ENCODE measurements around the gene RSU1.

RSU1 gene

GRCh38 chr10:16752099-16752498, 65.1 kb downstream of the RSU1 start:
- H3K36me3 Mint-ChIP-seq, result peaks cover 34% of the 10 kb centered on the region
- peaks cover 6% of the 10 kb centered on the region for H3K4me1 Mint-ChIP-seq (ENCODE audit: low read depth)
- no peak overlapping the region for H3K27ac Mint-ChIP-seq
- H3K9me3 Mint-ChIP-seq (ENCODE audit: low read depth), result no peaks in the 10 kb centered on the region
- H3K27me3 Mint-ChIP-seq, result no peaks in the 10 kb centered on the region
- no peak overlapping the region for H3K4me3 Mint-ChIP-seq

DNA sequence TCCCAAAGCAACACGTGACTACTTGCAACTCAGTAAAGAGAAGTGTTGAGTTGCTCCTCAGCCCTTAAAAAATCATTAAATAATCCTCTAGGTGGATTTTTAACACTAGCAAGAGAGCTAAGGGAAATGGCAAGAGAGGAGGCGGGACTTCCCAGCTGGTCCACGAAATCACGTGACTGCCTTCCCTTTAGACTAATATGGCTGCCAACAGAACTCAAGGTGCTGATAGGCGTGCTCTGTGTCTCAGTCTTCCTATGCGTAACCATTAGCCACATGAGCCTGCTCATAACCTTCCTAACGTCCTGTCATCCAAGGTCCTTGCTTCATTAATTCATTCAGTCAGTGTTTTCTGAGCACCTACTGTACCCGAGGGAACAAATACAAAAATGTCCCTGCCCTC, 66.0 kb downstream of the RSU1 start:
- H3K9me3 Mint-ChIP-seq (ENCODE audit: low read depth), result no peaks in the 10 kb centered on the region
- no peak overlapping the region for H3K27ac Mint-ChIP-seq
- H3K4me3 Mint-ChIP-seq, result no peak overlapping the region
- H3K36me3 Mint-ChIP-seq, result peaks cover 30% of the 10 kb centered on the region
- H3K4me1 Mint-ChIP-seq (ENCODE audit: low read depth), result no peaks in the 10 kb centered on the region
- no peaks in the 10 kb centered on the region for H3K27me3 Mint-ChIP-seq

GRCh38 chr10:16750461-16750860, 66.8 kb downstream of the RSU1 start:
- Mint-ChIP-seq H3K27ac (no peak overlapping the region), H3K4me3 (no peak overlapping the region), H3K9me3 (ENCODE audit: low read depth) (no peaks in the 10 kb centered on the region), H3K4me1 (ENCODE audit: low read depth) (no peaks in the 10 kb centered on the region), H3K27me3 (no peaks in the 10 kb centered on the region), H3K36me3 (peaks cover 33% of the 10 kb centered on the region)

DNA sequence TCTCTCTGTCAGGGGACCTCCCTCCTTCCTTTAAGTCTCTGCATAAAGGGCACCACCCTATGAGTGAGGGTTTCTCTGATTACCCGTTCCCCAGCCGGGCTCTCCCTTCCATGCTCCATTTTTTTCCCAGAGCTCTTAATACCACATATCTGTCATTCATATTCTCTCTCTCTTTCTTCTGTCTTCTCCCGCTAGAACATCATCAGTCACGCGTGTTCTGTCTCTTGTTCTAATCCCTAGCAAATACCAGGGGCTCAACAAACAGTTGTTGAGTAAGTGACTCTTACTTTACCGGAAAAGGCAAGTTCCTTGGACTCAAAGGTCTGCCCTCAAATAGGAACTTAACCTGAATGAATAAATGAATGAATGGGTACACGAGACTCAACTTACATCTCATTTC, 68.5 kb downstream of the RSU1 start:
- no peaks in the 10 kb centered on the region for H3K27me3 Mint-ChIP-seq
- H3K27ac Mint-ChIP-seq, result no peak overlapping the region
- H3K36me3 Mint-ChIP-seq, result peaks cover 33% of the 10 kb centered on the region
- H3K9me3 Mint-ChIP-seq (ENCODE audit: low read depth), result no peaks in the 10 kb centered on the region
- no peak overlapping the region for H3K4me3 Mint-ChIP-seq
- H3K4me1 Mint-ChIP-seq (ENCODE audit: low read depth), result no peaks in the 10 kb centered on the region

DNA sequence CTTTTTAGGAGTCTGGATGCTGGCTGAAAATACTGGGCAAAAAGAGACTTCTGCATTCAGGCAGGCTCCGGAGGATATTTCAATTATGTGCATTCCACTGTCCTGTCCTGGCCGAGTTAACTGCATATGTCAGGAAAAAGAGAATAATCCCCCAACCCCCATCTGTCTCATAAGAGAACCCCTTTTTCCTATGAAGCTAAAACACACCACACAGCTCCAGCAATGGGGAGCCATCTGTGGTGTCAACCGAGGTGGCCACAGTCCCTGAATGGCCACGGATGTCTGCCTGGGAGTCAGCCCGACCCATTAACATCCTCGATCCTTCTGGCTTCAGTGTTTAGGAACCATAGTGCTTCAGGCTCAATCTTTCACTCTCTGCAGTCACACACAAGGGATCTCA, 70.4 kb downstream of the RSU1 start:
- Mint-ChIP-seq H3K9me3 (ENCODE audit: low read depth) (no peaks in the 10 kb centered on the region), H3K4me3 (no peak overlapping the region), H3K27me3 (no peaks in the 10 kb centered on the region), H3K4me1 (ENCODE audit: low read depth) (no peaks in the 10 kb centered on the region), H3K36me3 (peaks cover 27% of the 10 kb centered on the region), H3K27ac (no peak overlapping the region)

GRCh38 chr10:16745061-16745460, 72.2 kb downstream of the RSU1 start:
- Mint-ChIP-seq H3K27ac (no peak overlapping the region), H3K4me1 (ENCODE audit: low read depth) (no peaks in the 10 kb centered on the region), H3K27me3 (no peaks in the 10 kb centered on the region), H3K36me3 (peaks cover 28% of the 10 kb centered on the region), H3K4me3 (no peak overlapping the region), H3K9me3 (ENCODE audit: low read depth) (no peaks in the 10 kb centered on the region)

DNA sequence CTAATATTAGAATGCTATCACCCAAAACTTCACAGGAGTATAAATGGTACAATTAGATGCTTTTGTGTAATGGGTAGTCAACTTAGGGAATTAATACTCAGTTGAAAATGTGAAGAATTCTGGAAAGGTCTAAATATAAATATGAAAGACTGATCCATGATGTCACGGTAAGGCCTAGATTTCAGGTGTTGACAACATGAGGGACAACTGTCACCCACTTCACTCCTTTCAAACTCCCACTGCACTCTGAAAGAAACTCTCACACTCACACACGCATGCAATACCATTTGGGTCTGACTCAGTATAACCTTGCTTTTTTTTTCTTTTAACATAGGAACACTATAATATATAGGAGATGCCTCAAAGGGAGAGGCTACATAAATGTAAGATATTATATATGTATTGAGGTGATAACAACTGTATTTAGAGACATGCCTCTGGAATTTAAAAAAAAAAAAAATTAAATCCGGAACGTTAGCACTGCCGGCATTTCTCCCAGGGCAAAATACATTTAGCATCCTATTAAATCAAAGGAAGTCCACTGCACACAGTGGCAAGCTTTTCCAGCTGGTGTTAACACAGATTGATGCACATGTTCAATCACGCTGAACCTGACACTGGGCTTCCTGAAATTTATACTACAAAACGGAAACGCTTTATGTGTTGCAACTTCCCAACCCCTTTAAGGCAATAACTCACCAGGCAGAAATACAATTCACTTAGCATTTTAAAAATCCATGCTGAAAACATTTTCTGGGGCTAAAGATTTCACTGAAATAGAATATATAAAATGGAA, 74.9 kb downstream of the RSU1 start:
- H3K27ac Mint-ChIP-seq, result no peak overlapping the region
- H3K4me1 Mint-ChIP-seq (ENCODE audit: low read depth), result no peaks in the 10 kb centered on the region
- H3K27me3 Mint-ChIP-seq, result no peaks in the 10 kb centered on the region
- peaks cover 2% of the 10 kb centered on the region for H3K9me3 Mint-ChIP-seq (ENCODE audit: low read depth)
- peaks cover 32% of the 10 kb centered on the region for H3K36me3 Mint-ChIP-seq
- no peak overlapping the region for H3K4me3 Mint-ChIP-seq

- H3K4me3 Mint-ChIP-seq, result no peak overlapping the region
- H3K36me3 Mint-ChIP-seq, result peaks cover 39% of the 10 kb centered on the region
- H3K27me3 Mint-ChIP-seq, result no peaks in the 10 kb centered on the region
- peaks cover 6% of the 10 kb centered on the region for H3K9me3 Mint-ChIP-seq (ENCODE audit: low read depth)
- H3K27ac Mint-ChIP-seq, result no peak overlapping the region
- H3K4me1 Mint-ChIP-seq (ENCODE audit: low read depth), result no peaks in the 10 kb centered on the region
Observed at GRCh38 chr10:16741540-16741939, 75.7 kb downstream of the RSU1 start.

DNA sequence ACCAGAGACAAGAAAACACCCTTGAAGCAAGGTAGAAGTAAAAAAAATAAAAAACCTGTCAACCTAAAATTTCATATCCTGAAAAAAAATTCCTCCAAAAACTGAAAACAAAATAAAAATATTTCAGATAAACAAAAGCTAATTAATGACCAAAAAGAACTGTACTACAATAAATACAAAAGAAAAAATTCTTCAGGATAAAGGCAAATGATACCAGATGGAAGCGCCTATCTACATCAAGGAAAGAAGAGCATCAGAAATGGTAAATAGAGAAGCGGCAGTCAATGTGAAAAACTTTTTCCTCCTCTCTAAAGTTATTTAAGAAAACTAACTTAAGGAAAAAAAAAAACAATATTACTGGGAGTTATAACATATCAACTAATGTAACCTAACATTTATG, 79.8 kb downstream of the RSU1 start:
- Mint-ChIP-seq H3K36me3 (peaks cover 64% of the 10 kb centered on the region), H3K27me3 (no peaks in the 10 kb centered on the region), H3K27ac (no peak overlapping the region), H3K9me3 (ENCODE audit: low read depth) (peaks cover 6% of the 10 kb centered on the region), H3K4me1 (ENCODE audit: low read depth) (peaks cover 1% of the 10 kb centered on the region), H3K4me3 (no peak overlapping the region)

DNA sequence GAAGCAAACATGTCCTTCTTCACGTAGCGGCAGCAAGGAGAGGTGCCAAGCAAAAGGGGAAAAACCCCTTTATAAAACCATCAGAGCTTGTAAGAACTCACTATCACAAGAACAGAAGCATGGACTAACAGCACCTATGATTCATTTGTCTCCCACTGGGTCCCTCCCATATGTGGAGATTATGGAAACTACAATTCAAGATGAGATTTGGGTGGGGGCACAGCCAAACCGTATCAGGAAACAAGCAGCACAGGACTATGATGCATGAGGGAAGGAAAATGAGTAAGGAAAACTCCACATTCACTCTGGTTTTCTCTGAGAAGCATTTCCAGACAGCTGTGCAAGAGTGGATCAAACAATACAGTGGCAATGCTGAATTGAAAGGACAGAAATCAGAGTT, 81.6 kb downstream of the RSU1 start:
- peaks cover 6% of the 10 kb centered on the region for H3K9me3 Mint-ChIP-seq (ENCODE audit: low read depth)
- peaks cover 1% of the 10 kb centered on the region for H3K4me1 Mint-ChIP-seq (ENCODE audit: low read depth)
- H3K36me3 Mint-ChIP-seq, result peaks cover 60% of the 10 kb centered on the region
- H3K27me3 Mint-ChIP-seq, result no peaks in the 10 kb centered on the region
- H3K27ac Mint-ChIP-seq, result no peak overlapping the region
- H3K4me3 Mint-ChIP-seq, result no peak overlapping the region

DNA sequence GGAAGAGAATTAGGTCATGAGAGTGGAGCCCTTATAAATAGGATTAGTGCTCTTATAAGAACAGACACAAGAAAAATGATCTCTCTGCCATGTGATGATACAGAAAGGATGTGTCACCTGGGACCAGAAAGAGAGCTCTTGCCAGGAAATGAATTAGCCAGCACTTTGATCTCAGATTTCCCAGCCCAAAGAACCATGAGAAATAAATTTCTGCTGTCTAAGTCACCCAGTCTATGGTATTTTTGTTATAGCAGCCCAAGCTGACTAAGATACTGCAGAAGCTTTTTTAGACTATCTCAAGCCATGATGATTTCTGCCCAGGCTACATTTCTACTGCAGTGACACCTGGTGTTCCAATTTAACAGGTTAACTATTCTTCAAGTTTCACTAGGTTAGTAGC, 84.8 kb downstream of the RSU1 start:
- Mint-ChIP-seq H3K4me1 (ENCODE audit: low read depth) (peaks cover 11% of the 10 kb centered on the region), H3K9me3 (ENCODE audit: low read depth) (peaks cover 4% of the 10 kb centered on the region), H3K36me3 (peaks cover 66% of the 10 kb centered on the region), H3K27ac (no peak overlapping the region), H3K27me3 (no peaks in the 10 kb centered on the region), H3K4me3 (no peak overlapping the region)

- Mint-ChIP-seq H3K9me3 (ENCODE audit: low read depth) (no peaks in the 10 kb centered on the region), H3K4me3 (no peak overlapping the region), H3K36me3 (peaks cover 52% of the 10 kb centered on the region), H3K27ac (no peak overlapping the region), H3K4me1 (ENCODE audit: low read depth) (peaks cover 10% of the 10 kb centered on the region), H3K27me3 (no peaks in the 10 kb centered on the region)
Observed at GRCh38 chr10:16728266-16728665, 89.0 kb downstream of the RSU1 start.

GRCh38 chr10:16727666-16728065, 89.6 kb downstream of the RSU1 start:
- H3K4me3 Mint-ChIP-seq, result no peak overlapping the region
- H3K36me3 Mint-ChIP-seq, result peaks cover 55% of the 10 kb centered on the region
- H3K9me3 Mint-ChIP-seq (ENCODE audit: low read depth), result no peaks in the 10 kb centered on the region
- no peak overlapping the region for H3K27ac Mint-ChIP-seq
- peaks cover 10% of the 10 kb centered on the region for H3K4me1 Mint-ChIP-seq (ENCODE audit: low read depth)
- no peaks in the 10 kb centered on the region for H3K27me3 Mint-ChIP-seq

GRCh38 chr10:16724509-16724908, 92.7 kb downstream of the RSU1 start:
- no peaks in the 10 kb centered on the region for H3K27me3 Mint-ChIP-seq
- no peak overlapping the region for H3K27ac Mint-ChIP-seq
- H3K9me3 Mint-ChIP-seq (ENCODE audit: low read depth), result no peaks in the 10 kb centered on the region
- peaks cover 3% of the 10 kb centered on the region for H3K4me1 Mint-ChIP-seq (ENCODE audit: low read depth)
- peaks cover 57% of the 10 kb centered on the region for H3K36me3 Mint-ChIP-seq
- H3K4me3 Mint-ChIP-seq, result no peak overlapping the region

- peaks cover 47% of the 10 kb centered on the region for H3K36me3 Mint-ChIP-seq
- H3K4me3 Mint-ChIP-seq, result no peak overlapping the region
Observed at GRCh38 chr10:16720812-16721211, 96.4 kb downstream of the RSU1 start.

More at GRCh38 chr10:16720812-16721211, 96.4 kb downstream of the RSU1 start:
- Mint-ChIP-seq H3K9me3 (ENCODE audit: low read depth) (no peaks in the 10 kb centered on the region), H3K4me1 (ENCODE audit: low read depth) (no peaks in the 10 kb centered on the region), H3K27ac (no peak overlapping the region), H3K27me3 (no peaks in the 10 kb centered on the region)

Measured in activated naive CD8-positive, alpha-beta T cell (primary cell).